HEK293 (cell line): ENCODE measurements around the gene GALNT15.

Experiments used
- CTCF ChIA-PET: fragments of 350-600 bp; formaldehyde crosslinking; extraction: SDS; loops from one replicate; lab custom pipeline; 2021; ENCODE audit warnings: antibody characterized with exemption; lab: Yijun Ruan, JAX
- POLR2A ChIA-PET: fragments of 300-600 bp; formaldehyde crosslinking; extraction: SDS; loops from one replicate; lab custom pipeline; 2020; ENCODE audit warnings: antibody characterized with exemption, inconsistent platforms; lab: Yijun Ruan, JAX
- H3K27ac ChIP-seq: fragments of 200-500 bp; sonication (Bioruptor generic); 2 replicates; pipeline ENCODE4 v1.5.1; 2014; ENCODE audit warnings: low read depth, low read length, control low read depth, inconsistent platforms; ENCODE audit errors: extremely low read depth
- H3K36me3 ChIP-seq, 2 experiments: fragments of 200-500 bp in 1 of 2; sonication (Bioruptor generic) in 1 of 2; 1 replicate in 1 of 2; 2 replicates in 1 of 2; pipeline ENCODE4 v1.5.1; 2014 to 2017; ENCODE audit warnings: inconsistent platforms in 2 of 2, low read length in 2 of 2; ENCODE audit not compliant: control insufficient read depth in 2 of 2, insufficient read depth in 1 of 2
- H3K4me1 ChIP-seq: fragments of 200-500 bp; sonication (Bioruptor generic); 2 replicates; pipeline ENCODE4 v1.5.1; 2014; ENCODE audit warnings: mild to moderate bottlenecking, low read length, inconsistent platforms; ENCODE audit not compliant: control insufficient read depth, insufficient read depth
- H3K4me3 ChIP-seq: 2 replicates; pipeline ENCODE4 v1.5.1; 2011; ENCODE audit warnings: low read depth, mild to moderate bottlenecking, control low read depth, low read length, moderate library complexity
- H3K9me3 ChIP-seq: fragments of 200-500 bp; sonication (Bioruptor generic); 2 replicates; pipeline ENCODE4 v1.5.1; 2014; ENCODE audit warnings: low read depth, low read length, inconsistent platforms; ENCODE audit not compliant: control insufficient read depth, insufficient read depth
- GLIS2 ChIP-seq: fragments of 450-650 bp; formaldehyde crosslinking; IDR thresholded peaks from 2 replicates; pipeline ENCODE4 v1.5.1; 2016; ENCODE audit warnings: missing biosample characterization, missing genetic modification characterization
- RBAK ChIP-seq: fragments of 450-650 bp; formaldehyde crosslinking; IDR thresholded peaks from 2 replicates; pipeline ENCODE4 v1.5.1; 2016; ENCODE audit warnings: missing biosample characterization, missing genetic modification characterization
- YY2 ChIP-seq: fragments of 450-650 bp; formaldehyde crosslinking; IDR thresholded peaks from 2 replicates; pipeline ENCODE4 v1.5.1; 2016; ENCODE audit warnings: missing biosample characterization, missing genetic modification characterization
- ZNF157 ChIP-seq: fragments of 450-650 bp; formaldehyde crosslinking; IDR thresholded peaks from 2 replicates; pipeline ENCODE4 v1.5.1; 2016; ENCODE audit warnings: missing biosample characterization, missing genetic modification characterization
- ZNF202 ChIP-seq: fragments of 450-650 bp; formaldehyde crosslinking; IDR thresholded peaks from 2 replicates; pipeline ENCODE4 v1.5.1; 2016; ENCODE audit warnings: missing biosample characterization, missing genetic modification characterization, borderline replicate concordance
- ZNF366 ChIP-seq: fragments of 450-650 bp; formaldehyde crosslinking; conservative IDR thresholded peaks from 2 replicates; pipeline ENCODE4 v1.5.1; 2016; ENCODE audit warnings: missing biosample characterization, missing genetic modification characterization
- ZNF521 ChIP-seq: fragments of 450-650 bp; formaldehyde crosslinking; IDR thresholded peaks from 2 replicates; pipeline ENCODE4 v1.5.1; 2017; ENCODE audit warnings: missing biosample characterization, mild to moderate bottlenecking, missing genetic modification characterization
- ZNF658 ChIP-seq: fragments of 450-650 bp; formaldehyde crosslinking; IDR thresholded peaks from 2 replicates; pipeline ENCODE4; 2016; ENCODE audit warnings: missing biosample characterization, missing genetic modification characterization
- ZSCAN23 ChIP-seq: fragments of 450-650 bp; formaldehyde crosslinking; IDR thresholded peaks from 2 replicates; pipeline ENCODE4 v1.5.1; 2016; ENCODE audit warnings: missing biosample characterization, missing genetic modification characterization
- TF ChIP-seq, protein P1 (sequence below): fragments of 450-650 bp; formaldehyde crosslinking; optimal IDR thresholded peaks from 2 replicates; pipeline ENCODE3; 2016; ENCODE audit warnings: missing biosample characterization, mild to moderate bottlenecking, missing genetic modification characterization
- TF ChIP-seq, protein P2 (sequence below): fragments of 450-650 bp; formaldehyde crosslinking; IDR thresholded peaks from 2 replicates; pipeline ENCODE4 v1.5.1; 2016; ENCODE audit warnings: missing biosample characterization, missing genetic modification characterization, borderline replicate concordance
- TF ChIP-seq, protein P3 (sequence below): fragments of 450-650 bp; formaldehyde crosslinking; IDR thresholded peaks from 2 replicates; pipeline ENCODE4 v1.5.1; 2016; ENCODE audit warnings: missing biosample characterization, missing genetic modification characterization
- TF ChIP-seq, protein P4 (sequence below): fragments of 450-650 bp; formaldehyde crosslinking; conservative IDR thresholded peaks from 2 replicates; pipeline ENCODE4 v1.5.1; 2016; ENCODE audit warnings: low read depth, missing biosample characterization, missing genetic modification characterization
- TF ChIP-seq, protein P5 (sequence below): IDR thresholded peaks from 2 replicates; pipeline ENCODE4 v1.6.1; 2011; ENCODE audit warnings: mild to moderate bottlenecking, low read depth, low read length, borderline replicate concordance
- TF ChIP-seq, protein P6 (sequence below): fragments of 450-650 bp; formaldehyde crosslinking; IDR thresholded peaks from 2 replicates; pipeline ENCODE4 v1.5.1; 2016; ENCODE audit warnings: missing biosample characterization, missing genetic modification characterization

GALNT15 gene

DNA sequence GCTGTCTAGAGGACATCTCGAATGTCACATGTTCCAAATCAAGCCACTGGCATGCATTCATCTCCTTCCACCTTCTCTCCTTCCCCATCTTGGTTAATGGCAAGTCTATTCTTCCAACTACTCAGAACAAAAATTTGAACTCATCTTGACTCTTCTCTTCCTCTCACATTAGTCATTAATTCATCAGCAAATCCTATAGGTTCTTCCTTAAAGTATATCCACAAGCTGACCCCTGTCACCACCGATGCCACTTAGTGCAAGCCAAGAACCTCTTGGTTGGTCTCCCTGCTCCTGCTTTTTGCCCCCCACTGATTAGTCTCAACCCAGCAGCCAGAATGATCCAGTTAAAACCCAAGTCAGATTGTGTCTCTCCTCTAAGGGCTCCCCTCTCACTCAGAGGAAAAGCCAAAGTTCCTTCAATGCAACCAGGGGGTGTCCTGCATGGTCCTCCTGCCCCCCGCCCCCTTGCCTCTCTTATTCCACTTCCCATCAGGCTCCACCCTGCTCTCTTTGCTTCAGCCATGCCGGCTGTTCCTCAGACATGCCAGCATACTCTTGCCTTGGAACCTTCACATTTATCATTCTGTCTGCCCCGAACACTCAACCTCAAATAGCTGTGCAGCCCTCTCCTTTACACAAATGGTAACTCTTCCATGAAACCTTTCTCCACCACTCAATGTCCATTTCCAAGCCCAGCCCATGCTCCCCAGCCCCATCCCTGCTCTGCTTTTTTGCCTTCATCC, 1.0 kb upstream of the GALNT15 start:
- Histone ChIP-seq H3K36me3 (no peaks in the 10 kb centered on the region), H3K4me3 (no peak overlapping the region), H3K4me1 (no peaks in the 10 kb centered on the region; the same call in 1 of the 2 replicates), H3K27ac (no peak overlapping the region), H3K9me3 (no peaks in the 10 kb centered on the region)
- POLR2A ChIA-PET = no interaction called here
- CTCF ChIA-PET = interaction anchor here (0.6 to 10.3 kb wide), 3 partner anchors 47 to 396 kb away, joined by 3 to 167 read pairs (median 3); no protein-coding TSS in a partner anchor
- TF ChIP-seq ZNF366 (tag by site-specific recombination) = no peak
- no peak for TF ChIP-seq ZSCAN23
- TF ChIP-seq GLIS2 (tag by site-specific recombination) = no peak
- TF ChIP-seq YY2 (tag by site-specific recombination) = no peak
- no peak for TF ChIP-seq RBAK (tag by site-specific recombination)
- no peak for TF ChIP-seq ZNF658 (tag by site-specific recombination)

DNA sequence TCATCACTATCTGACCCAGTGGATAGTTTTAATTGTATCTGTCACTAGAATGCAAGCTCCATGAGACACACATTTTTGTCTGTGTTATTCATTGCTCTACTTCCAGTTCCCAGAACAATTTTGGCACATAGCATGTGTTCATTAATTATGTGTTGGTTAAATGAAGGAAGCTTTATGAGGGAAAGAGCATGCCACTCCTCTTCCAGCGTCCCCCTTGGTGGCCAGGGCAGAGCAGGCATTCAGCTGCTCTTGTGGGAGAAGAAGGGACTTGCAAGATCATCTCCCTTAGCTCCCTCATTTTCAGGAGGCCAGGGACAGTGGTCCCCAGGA, 489 bp upstream of the GALNT15 start:
- CTCF ChIA-PET = interaction anchor here (0.7 to 10.3 kb wide), 2 partner anchors 48 to 125 kb away, joined by 3 to 167 read pairs; no protein-coding TSS in a partner anchor
- no peak for TF ChIP-seq ZSCAN23
- no peak for TF ChIP-seq ZNF157 (tag by site-specific recombination)
- TF ChIP-seq RBAK (tag by site-specific recombination) = no peak
- TF ChIP-seq, protein P1, sequence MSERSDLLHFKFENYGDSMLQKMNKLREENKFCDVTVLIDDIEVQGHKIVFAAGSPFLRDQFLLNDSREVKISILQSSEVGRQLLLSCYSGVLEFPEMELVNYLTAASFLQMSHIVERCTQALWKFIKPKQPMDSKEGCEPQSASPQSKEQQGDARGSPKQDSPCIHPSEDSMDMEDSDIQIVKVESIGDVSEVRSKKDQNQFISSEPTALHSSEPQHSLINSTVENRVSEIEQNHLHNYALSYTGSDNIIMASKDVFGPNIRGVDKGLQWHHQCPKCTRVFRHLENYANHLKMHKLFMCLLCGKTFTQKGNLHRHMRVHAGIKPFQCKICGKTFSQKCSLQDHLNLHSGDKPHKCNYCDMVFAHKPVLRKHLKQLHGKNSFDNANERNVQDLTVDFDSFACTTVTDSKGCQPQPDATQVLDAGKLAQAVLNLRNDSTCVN (tag by site-specific recombination) = no peak
- TF ChIP-seq ZNF202 = no peak
- TF ChIP-seq, protein P2, sequence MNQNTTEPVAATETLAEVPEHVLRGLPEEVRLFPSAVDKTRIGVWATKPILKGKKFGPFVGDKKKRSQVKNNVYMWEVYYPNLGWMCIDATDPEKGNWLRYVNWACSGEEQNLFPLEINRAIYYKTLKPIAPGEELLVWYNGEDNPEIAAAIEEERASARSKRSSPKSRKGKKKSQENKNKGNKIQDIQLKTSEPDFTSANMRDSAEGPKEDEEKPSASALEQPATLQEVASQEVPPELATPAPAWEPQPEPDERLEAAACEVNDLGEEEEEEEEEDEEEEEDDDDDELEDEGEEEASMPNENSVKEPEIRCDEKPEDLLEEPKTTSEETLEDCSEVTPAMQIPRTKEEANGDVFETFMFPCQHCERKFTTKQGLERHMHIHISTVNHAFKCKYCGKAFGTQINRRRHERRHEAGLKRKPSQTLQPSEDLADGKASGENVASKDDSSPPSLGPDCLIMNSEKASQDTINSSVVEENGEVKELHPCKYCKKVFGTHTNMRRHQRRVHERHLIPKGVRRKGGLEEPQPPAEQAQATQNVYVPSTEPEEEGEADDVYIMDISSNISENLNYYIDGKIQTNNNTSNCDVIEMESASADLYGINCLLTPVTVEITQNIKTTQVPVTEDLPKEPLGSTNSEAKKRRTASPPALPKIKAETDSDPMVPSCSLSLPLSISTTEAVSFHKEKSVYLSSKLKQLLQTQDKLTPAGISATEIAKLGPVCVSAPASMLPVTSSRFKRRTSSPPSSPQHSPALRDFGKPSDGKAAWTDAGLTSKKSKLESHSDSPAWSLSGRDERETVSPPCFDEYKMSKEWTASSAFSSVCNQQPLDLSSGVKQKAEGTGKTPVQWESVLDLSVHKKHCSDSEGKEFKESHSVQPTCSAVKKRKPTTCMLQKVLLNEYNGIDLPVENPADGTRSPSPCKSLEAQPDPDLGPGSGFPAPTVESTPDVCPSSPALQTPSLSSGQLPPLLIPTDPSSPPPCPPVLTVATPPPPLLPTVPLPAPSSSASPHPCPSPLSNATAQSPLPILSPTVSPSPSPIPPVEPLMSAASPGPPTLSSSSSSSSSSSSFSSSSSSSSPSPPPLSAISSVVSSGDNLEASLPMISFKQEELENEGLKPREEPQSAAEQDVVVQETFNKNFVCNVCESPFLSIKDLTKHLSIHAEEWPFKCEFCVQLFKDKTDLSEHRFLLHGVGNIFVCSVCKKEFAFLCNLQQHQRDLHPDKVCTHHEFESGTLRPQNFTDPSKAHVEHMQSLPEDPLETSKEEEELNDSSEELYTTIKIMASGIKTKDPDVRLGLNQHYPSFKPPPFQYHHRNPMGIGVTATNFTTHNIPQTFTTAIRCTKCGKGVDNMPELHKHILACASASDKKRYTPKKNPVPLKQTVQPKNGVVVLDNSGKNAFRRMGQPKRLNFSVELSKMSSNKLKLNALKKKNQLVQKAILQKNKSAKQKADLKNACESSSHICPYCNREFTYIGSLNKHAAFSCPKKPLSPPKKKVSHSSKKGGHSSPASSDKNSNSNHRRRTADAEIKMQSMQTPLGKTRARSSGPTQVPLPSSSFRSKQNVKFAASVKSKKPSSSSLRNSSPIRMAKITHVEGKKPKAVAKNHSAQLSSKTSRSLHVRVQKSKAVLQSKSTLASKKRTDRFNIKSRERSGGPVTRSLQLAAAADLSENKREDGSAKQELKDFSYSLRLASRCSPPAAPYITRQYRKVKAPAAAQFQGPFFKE (tag by site-specific recombination) = no peak
- TF ChIP-seq, protein P3, sequence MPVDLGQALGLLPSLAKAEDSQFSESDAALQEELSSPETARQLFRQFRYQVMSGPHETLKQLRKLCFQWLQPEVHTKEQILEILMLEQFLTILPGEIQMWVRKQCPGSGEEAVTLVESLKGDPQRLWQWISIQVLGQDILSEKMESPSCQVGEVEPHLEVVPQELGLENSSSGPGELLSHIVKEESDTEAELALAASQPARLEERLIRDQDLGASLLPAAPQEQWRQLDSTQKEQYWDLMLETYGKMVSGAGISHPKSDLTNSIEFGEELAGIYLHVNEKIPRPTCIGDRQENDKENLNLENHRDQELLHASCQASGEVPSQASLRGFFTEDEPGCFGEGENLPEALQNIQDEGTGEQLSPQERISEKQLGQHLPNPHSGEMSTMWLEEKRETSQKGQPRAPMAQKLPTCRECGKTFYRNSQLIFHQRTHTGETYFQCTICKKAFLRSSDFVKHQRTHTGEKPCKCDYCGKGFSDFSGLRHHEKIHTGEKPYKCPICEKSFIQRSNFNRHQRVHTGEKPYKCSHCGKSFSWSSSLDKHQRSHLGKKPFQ (tag by site-specific recombination) = no peak
- TF ChIP-seq, protein P4, sequence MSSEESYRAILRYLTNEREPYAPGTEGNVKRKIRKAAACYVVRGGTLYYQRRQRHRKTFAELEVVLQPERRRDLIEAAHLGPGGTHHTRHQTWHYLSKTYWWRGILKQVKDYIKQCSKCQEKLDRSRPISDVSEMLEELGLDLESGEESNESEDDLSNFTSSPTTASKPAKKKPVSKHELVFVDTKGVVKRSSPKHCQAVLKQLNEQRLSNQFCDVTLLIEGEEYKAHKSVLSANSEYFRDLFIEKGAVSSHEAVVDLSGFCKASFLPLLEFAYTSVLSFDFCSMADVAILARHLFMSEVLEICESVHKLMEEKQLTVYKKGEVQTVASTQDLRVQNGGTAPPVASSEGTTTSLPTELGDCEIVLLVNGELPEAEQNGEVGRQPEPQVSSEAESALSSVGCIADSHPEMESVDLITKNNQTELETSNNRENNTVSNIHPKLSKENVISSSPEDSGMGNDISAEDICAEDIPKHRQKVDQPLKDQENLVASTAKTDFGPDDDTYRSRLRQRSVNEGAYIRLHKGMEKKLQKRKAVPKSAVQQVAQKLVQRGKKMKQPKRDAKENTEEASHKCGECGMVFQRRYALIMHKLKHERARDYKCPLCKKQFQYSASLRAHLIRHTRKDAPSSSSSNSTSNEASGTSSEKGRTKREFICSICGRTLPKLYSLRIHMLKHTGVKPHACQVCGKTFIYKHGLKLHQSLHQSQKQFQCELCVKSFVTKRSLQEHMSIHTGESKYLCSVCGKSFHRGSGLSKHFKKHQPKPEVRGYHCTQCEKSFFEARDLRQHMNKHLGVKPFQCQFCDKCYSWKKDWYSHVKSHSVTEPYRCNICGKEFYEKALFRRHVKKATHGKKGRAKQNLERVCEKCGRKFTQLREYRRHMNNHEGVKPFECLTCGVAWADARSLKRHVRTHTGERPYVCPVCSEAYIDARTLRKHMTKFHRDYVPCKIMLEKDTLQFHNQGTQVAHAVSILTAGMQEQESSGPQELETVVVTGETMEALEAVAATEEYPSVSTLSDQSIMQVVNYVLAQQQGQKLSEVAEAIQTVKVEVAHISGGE (tag by site-specific recombination) = no peak
- no peak for TF ChIP-seq ZNF521 (tag by site-specific recombination)
- TF ChIP-seq, protein P5, sequence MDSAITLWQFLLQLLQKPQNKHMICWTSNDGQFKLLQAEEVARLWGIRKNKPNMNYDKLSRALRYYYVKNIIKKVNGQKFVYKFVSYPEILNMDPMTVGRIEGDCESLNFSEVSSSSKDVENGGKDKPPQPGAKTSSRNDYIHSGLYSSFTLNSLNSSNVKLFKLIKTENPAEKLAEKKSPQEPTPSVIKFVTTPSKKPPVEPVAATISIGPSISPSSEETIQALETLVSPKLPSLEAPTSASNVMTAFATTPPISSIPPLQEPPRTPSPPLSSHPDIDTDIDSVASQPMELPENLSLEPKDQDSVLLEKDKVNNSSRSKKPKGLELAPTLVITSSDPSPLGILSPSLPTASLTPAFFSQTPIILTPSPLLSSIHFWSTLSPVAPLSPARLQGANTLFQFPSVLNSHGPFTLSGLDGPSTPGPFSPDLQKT = no peak
- TF ChIP-seq, protein P6, sequence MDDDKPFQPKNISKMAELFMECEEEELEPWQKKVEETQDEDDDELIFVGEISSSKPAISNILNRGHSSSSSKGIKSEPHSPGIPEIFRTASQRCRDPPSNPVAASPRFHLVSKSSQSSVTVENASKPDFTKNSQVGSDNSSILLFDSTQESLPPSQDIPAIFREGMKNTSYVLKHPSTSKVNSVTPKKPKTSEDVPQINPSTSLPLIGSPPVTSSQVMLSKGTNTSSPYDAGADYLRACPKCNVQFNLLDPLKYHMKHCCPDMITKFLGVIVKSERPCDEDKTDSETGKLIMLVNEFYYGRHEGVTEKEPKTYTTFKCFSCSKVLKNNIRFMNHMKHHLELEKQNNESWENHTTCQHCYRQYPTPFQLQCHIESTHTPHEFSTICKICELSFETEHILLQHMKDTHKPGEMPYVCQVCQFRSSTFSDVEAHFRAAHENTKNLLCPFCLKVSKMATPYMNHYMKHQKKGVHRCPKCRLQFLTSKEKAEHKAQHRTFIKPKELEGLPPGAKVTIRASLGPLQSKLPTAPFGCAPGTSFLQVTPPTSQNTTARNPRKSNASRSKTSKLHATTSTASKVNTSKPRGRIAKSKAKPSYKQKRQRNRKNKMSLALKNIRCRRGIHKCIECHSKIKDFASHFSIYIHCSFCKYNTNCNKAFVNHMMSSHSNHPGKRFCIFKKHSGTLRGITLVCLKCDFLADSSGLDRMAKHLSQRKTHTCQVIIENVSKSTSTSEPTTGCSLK (tag by site-specific recombination) = no peak

More for the DNA sequence above, 489 bp upstream of the GALNT15 start:
- POLR2A ChIA-PET = no interaction called here
- Histone ChIP-seq H3K9me3 (no peaks in the 10 kb centered on the region), H3K36me3 (no peaks in the 10 kb centered on the region), H3K27ac (no peak overlapping the region), H3K4me3 (no peak overlapping the region), H3K4me1 (no peaks in the 10 kb centered on the region; the same call in 1 of the 2 replicates)
